Measurements from ENCODE around the gene EFHD1. TPM values are rescaled to one million over a fixed set of nuclear protein-coding genes. Genes with fewer than 3 reads are reported as not detected.

EFHD1 gene
- total and polyA plus RNA-seq, 9 of the 15 experiments (the other 6 are each of a cell fraction or from before 2014, with no cell fraction given): 0.66 to 9.1 (median 2.0) TPM

DNA sequence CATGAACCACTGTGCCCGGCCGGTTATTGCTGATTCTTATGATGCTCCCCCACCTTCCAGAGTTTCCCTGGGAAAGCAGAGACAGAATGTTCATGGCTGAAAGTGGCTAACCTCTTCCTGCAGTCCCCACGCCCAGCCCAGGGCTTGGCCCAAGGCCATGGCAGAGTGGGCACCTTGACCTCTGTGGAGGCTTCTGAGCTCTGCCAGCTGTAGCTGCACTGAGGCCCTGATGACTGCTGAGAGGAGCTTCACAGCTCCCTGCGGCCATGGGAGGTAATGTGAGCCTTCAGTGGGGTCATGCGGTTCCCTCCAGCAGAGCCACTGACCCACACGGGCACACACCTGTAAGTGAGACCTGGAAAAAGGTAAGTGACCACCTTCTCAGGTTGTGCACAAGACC is 13.3 kb downstream of the EFHD1 start:
- H3K27ac ChIP-seq (ENCODE audit: extremely low read depth, low read depth, low read length): no peak overlapping the region
- no peak for ATAC-seq
- no peaks in the 10 kb centered on the region for H3K36me3 ChIP-seq (ENCODE audit: control insufficient read depth, insufficient read depth, low read length)
- H3K4me2 ChIP-seq (ENCODE audit: insufficient read depth, low read length): no peak overlapping the region
- CTCF ChIA-PET (ENCODE audit: low intra/inter-chr PET ratio): no interaction called here
- no peaks in the 10 kb centered on the region; a peak in 1 of 5 replicates for H3K4me1 ChIP-seq (replicated peaks in 1 of 2; ENCODE audit: control insufficient read depth in 2 of 2, insufficient read depth in 2 of 2, low read length in 2 of 2)
- no peaks in the 10 kb centered on the region for H3K9me1 ChIP-seq (ENCODE audit: control insufficient read depth, insufficient read depth, low read length)
- intact Hi-C loops (cut with micrococcal nuclease) (no loop called here), in situ Hi-C loops (cut with MboI) (no loop called here)
- FAIRE-seq: no peak
- BruUV-seq (replicated peaks): no TSS peak
- H3K4me3 ChIP-seq: no peak overlapping the region
- DNase-seq (ENCODE audit: extremely low read depth in 1 of 4, low spot score in 3 of 4): no peak
- peaks cover 0 to 37% of the 10 kb centered on the region in 2 experiments; a peak in 2 of 5 replicates for H3K27me3 ChIP-seq (ENCODE audit: control insufficient read depth in 2 of 2, insufficient read depth in 2 of 2, low read length in 2 of 2)
- POLR2A ChIA-PET: no interaction called here
- H4K20me1 ChIP-seq (replicated peaks; ENCODE audit: control insufficient read depth, insufficient read depth, low read length): no peaks in the 10 kb centered on the region
- no peaks in the 10 kb centered on the region for H3K79me2 ChIP-seq (ENCODE audit: control insufficient read depth, insufficient read depth, low read length)
- 4% methylated on average over 4 of the region's 6 CpGs for WGBS (ENCODE audit: insufficient coverage, low coverage, missing lambda C conversion rate)
- H2AFZ ChIP-seq (ENCODE audit: low read depth, low read length): no peak overlapping the region
- no peaks in the 10 kb centered on the region for H3K9me3 ChIP-seq (replicated peaks; ENCODE audit: control insufficient read depth, insufficient read depth, low read depth, low read length)
- H3K9ac ChIP-seq (ENCODE audit: insufficient read depth in 1 of 2, low read depth in 2 of 2, low read length in 2 of 2): peak overlapping the region in 1 of 2 experiments; percentile 9; a peak in 1 of 4 replicates
- TF ChIP-seq NFE2 (IDR thresholded peaks at IDR 0.05; ENCODE audit: low read depth) (no peak), ZNF57 (CRISPR knock-in tag; IDR thresholded peaks at IDR 0.05) (no peak), ETV6 (IDR thresholded peaks at IDR 0.05; ENCODE audit: borderline replicate concordance in 1 of 2, low read depth in 2 of 2, low read length in 1 of 2) (no peak), ETV6 (CRISPR knock-in tag; IDR thresholded peaks at IDR 0.05; ENCODE audit: borderline replicate concordance) (no peak), XRCC3 (IDR thresholded peaks at IDR 0.05) (no peak), TCF3 (CRISPR knock-in tag; IDR thresholded peaks at IDR 0.05) (no peak), MAZ (CRISPR knock-in tag; conservative IDR thresholded peaks at IDR 0.05 in 1 of 2, IDR thresholded peaks at IDR 0.05 in 1 of 2) (no peak), RBM15 (IDR thresholded peaks at IDR 0.05; ENCODE audit: insufficient read depth, low read length) (no peak), TCF7L2 (IDR thresholded peaks at IDR 0.05; ENCODE audit: low read depth, low read length) (no peak), ILF3 (IDR thresholded peaks at IDR 0.05; ENCODE audit: borderline replicate concordance) (no peak), ZNF274 (IDR thresholded peaks at IDR 0.05; ENCODE audit: borderline replicate concordance, low read depth, low read length) (no peak)
- TF ChIP-seq, protein P1, sequence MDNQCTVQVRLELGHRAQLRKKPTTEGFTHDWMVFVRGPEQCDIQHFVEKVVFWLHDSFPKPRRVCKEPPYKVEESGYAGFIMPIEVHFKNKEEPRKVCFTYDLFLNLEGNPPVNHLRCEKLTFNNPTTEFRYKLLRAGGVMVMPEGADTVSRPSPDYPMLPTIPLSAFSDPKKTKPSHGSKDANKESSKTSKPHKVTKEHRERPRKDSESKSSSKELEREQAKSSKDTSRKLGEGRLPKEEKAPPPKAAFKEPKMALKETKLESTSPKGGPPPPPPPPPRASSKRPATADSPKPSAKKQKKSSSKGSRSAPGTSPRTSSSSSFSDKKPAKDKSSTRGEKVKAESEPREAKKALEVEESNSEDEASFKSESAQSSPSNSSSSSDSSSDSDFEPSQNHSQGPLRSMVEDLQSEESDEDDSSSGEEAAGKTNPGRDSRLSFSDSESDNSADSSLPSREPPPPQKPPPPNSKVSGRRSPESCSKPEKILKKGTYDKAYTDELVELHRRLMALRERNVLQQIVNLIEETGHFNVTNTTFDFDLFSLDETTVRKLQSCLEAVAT (IDR thresholded peaks at IDR 0.05): no peak
- TF ChIP-seq, protein P2, sequence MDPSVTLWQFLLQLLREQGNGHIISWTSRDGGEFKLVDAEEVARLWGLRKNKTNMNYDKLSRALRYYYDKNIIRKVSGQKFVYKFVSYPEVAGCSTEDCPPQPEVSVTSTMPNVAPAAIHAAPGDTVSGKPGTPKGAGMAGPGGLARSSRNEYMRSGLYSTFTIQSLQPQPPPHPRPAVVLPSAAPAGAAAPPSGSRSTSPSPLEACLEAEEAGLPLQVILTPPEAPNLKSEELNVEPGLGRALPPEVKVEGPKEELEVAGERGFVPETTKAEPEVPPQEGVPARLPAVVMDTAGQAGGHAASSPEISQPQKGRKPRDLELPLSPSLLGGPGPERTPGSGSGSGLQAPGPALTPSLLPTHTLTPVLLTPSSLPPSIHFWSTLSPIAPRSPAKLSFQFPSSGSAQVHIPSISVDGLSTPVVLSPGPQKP (CRISPR knock-in tag; IDR thresholded peaks at IDR 0.05): no peak
- TF ChIP-seq, protein P3, sequence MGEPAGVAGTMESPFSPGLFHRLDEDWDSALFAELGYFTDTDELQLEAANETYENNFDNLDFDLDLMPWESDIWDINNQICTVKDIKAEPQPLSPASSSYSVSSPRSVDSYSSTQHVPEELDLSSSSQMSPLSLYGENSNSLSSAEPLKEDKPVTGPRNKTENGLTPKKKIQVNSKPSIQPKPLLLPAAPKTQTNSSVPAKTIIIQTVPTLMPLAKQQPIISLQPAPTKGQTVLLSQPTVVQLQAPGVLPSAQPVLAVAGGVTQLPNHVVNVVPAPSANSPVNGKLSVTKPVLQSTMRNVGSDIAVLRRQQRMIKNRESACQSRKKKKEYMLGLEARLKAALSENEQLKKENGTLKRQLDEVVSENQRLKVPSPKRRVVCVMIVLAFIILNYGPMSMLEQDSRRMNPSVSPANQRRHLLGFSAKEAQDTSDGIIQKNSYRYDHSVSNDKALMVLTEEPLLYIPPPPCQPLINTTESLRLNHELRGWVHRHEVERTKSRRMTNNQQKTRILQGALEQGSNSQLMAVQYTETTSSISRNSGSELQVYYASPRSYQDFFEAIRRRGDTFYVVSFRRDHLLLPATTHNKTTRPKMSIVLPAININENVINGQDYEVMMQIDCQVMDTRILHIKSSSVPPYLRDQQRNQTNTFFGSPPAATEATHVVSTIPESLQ (CRISPR knock-in tag; IDR thresholded peaks at IDR 0.05): no peak
- TF ChIP-seq, protein P4, sequence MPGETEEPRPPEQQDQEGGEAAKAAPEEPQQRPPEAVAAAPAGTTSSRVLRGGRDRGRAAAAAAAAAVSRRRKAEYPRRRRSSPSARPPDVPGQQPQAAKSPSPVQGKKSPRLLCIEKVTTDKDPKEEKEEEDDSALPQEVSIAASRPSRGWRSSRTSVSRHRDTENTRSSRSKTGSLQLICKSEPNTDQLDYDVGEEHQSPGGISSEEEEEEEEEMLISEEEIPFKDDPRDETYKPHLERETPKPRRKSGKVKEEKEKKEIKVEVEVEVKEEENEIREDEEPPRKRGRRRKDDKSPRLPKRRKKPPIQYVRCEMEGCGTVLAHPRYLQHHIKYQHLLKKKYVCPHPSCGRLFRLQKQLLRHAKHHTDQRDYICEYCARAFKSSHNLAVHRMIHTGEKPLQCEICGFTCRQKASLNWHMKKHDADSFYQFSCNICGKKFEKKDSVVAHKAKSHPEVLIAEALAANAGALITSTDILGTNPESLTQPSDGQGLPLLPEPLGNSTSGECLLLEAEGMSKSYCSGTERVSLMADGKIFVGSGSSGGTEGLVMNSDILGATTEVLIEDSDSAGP (CRISPR knock-in tag; IDR thresholded peaks at IDR 0.05): no peak
- TF ChIP-seq, protein P5, sequence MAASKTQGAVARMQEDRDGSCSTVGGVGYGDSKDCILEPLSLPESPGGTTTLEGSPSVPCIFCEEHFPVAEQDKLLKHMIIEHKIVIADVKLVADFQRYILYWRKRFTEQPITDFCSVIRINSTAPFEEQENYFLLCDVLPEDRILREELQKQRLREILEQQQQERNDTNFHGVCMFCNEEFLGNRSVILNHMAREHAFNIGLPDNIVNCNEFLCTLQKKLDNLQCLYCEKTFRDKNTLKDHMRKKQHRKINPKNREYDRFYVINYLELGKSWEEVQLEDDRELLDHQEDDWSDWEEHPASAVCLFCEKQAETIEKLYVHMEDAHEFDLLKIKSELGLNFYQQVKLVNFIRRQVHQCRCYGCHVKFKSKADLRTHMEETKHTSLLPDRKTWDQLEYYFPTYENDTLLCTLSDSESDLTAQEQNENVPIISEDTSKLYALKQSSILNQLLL (CRISPR knock-in tag; IDR thresholded peaks at IDR 0.05; ENCODE audit: borderline replicate concordance): no peak

Data from K562 (cell line).